Neuronal stem cell (in vitro differentiated cells): Measurements from ENCODE around the gene JOSD2.
A peak's percentile ranks its signal among the peaks of the same experiment; 100 is the strongest.

Experiments
- DNase-seq: peaks from one replicate; pipeline ENCODE4 v3.0.0-alpha.2; 2013; ENCODE audit warnings: low spot score
- H2AFZ ChIP-seq: one replicate; pipeline ENCODE4 v1.6.1; 2013; ENCODE audit warnings: mild to moderate bottlenecking, low read length, inconsistent platforms
- H2AK5ac ChIP-seq: 2 replicates; pipeline ENCODE4 v1.6.1; 2013; ENCODE audit warnings: low read depth, mild to moderate bottlenecking, inconsistent platforms, low read length, moderate library complexity, mixed read lengths
- H2BK120ac ChIP-seq: 2 replicates; pipeline ENCODE4 v1.6.1; 2013; ENCODE audit warnings: low read depth, mild to moderate bottlenecking, inconsistent platforms, low read length, moderate library complexity, mixed read lengths
- H2BK12ac ChIP-seq: one replicate; pipeline ENCODE4 v1.6.1; 2013; ENCODE audit warnings: low read length, inconsistent platforms
- H2BK15ac ChIP-seq: 2 replicates; pipeline ENCODE4 v1.6.1; 2013; ENCODE audit warnings: mild to moderate bottlenecking, low read length, inconsistent platforms, mixed read lengths
- H2BK5ac ChIP-seq: one replicate; pipeline ENCODE4 v1.6.1; 2013; ENCODE audit warnings: inconsistent platforms, mild to moderate bottlenecking, low read length, moderate library complexity
- H3K14ac ChIP-seq: one replicate; pipeline ENCODE4 v1.6.1; 2013; ENCODE audit warnings: low read length, inconsistent platforms
- H3K18ac ChIP-seq: 2 replicates; pipeline ENCODE4 v1.6.1; 2013; ENCODE audit warnings: low read length, inconsistent platforms
- H3K23ac ChIP-seq: 2 replicates; pipeline ENCODE4 v1.6.1; 2013; ENCODE audit warnings: low read depth, mild to moderate bottlenecking, mixed read lengths, low read length, inconsistent platforms; ENCODE audit not compliant: poor library complexity
- H3K27ac ChIP-seq: replicated peaks from 3 replicates; pipeline ENCODE4 v1.5.1; 2013; ENCODE audit warnings: low read length, inconsistent platforms
- H3K27me3 ChIP-seq, 3 experiments: 2 replicates each; pipeline ENCODE4 v1.6.1; 2013; ENCODE audit warnings: low read length in 3 of 3, mild to moderate bottlenecking in 2 of 3, inconsistent platforms in 1 of 3, low read depth in 1 of 3, mixed read lengths in 1 of 3, moderate library complexity in 1 of 3; ENCODE audit not compliant: control insufficient read depth in 3 of 3, insufficient read depth in 3 of 3
- H3K36me3 ChIP-seq, 2 donors: replicated peaks in 1 of 2; 2 replicates each; pipeline ENCODE4 v1.6.1; 2013; ENCODE audit warnings: low read length in 2 of 2; ENCODE audit not compliant: control insufficient read depth in 2 of 2, insufficient read depth in 2 of 2
- H3K4ac ChIP-seq: 2 replicates; pipeline ENCODE4 v1.6.1; 2013; ENCODE audit warnings: inconsistent platforms, mild to moderate bottlenecking, low read length, moderate library complexity
- H3K4me1 ChIP-seq, 2 donors: 1 replicate in 1 of 2; 2 replicates in 1 of 2; pipeline ENCODE4 v1.6.1; 2013; ENCODE audit warnings: low read length in 2 of 2, low read depth in 1 of 2; ENCODE audit not compliant: control insufficient read depth in 2 of 2, insufficient read depth in 1 of 2
- H3K4me2 ChIP-seq: one replicate; pipeline ENCODE4 v1.6.1; 2013; ENCODE audit warnings: mild to moderate bottlenecking, low read length, inconsistent platforms; ENCODE audit not compliant: insufficient read depth, poor library complexity, severe bottlenecking
- H3K4me3 ChIP-seq, 2 donors: 2 replicates each; pipeline ENCODE4 v1.5.1; 2013; ENCODE audit warnings: low read length in 2 of 2, mild to moderate bottlenecking in 2 of 2, inconsistent platforms in 1 of 2, moderate library complexity in 1 of 2
- H3K79me1 ChIP-seq: one replicate; pipeline ENCODE4 v1.6.1; 2013; ENCODE audit warnings: low read depth, mild to moderate bottlenecking, inconsistent platforms, low read length, moderate library complexity
- H3K9ac ChIP-seq: one replicate; pipeline ENCODE4 v1.6.1; 2013; ENCODE audit warnings: mild to moderate bottlenecking, low read depth, low read length, inconsistent platforms; ENCODE audit not compliant: poor library complexity
- H3K9me3 ChIP-seq, 2 donors: replicated peaks in 1 of 2; 2 replicates each; pipeline versions ENCODE3 to v1.6.1; 2013; ENCODE audit warnings: low read length in 2 of 2, mild to moderate bottlenecking in 2 of 2, inconsistent platforms in 1 of 2, low read depth in 1 of 2, mixed read lengths in 1 of 2, moderate library complexity in 1 of 2; ENCODE audit not compliant: control insufficient read depth in 2 of 2, insufficient read depth in 1 of 2
- H4K8ac ChIP-seq: one replicate; pipeline ENCODE4 v1.6.1; 2013; ENCODE audit warnings: low read depth, mild to moderate bottlenecking, inconsistent platforms, low read length, moderate library complexity
- H4K91ac ChIP-seq: one replicate; pipeline ENCODE4 v1.6.1; 2013; ENCODE audit warnings: low read length, low read depth, mild to moderate bottlenecking, inconsistent platforms; ENCODE audit not compliant: poor library complexity
- WGBS, 2 donors: extraction: QIAGEN DNeasy Blood & Tissue Kit; methylation state at CpG; one replicate each; pipeline ENCODE4 v1.1.7; 2013; ENCODE audit warnings: missing lambda C conversion rate in 2 of 2, mixed read lengths in 1 of 2; ENCODE audit not compliant: insufficient read length in 2 of 2, insufficient replicate concordance in 1 of 2; ENCODE audit errors: extremely low coverage in 2 of 2; 5-methylcytosine and 5-hydroxymethylcytosine counted together

Gene JOSD2

DNA sequence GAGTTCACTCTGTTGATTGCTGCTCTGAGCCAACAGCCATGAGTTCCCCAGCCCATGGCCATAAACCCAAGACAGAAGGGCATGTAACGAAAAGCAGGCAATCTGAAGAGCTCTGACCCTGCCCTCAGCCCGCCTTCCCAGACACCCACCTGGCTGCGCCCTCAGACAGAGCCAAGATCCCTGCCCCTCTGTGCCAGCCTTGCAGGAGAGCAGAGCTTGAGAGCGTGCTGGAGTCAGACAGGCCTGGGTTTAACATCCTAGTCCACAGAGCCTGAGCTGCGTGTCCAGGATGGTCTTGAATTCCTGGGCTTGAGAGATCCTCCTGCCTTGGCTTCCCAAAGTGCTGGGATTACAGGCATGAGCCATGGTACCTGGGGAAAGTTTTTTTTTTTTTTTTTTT, 53.7 kb downstream of the JOSD2 start:
- Histone ChIP-seq H3K23ac (peak overlapping the region; percentile 52), H3K4me1 (peaks cover 0 to 5% of the 10 kb centered on the region in 2 donors), H3K27me3 (peaks cover 0 to 3% (median 0%) of the 10 kb centered on the region in 3 experiments), H2BK12ac (no peak overlapping the region), H2BK5ac (no peak overlapping the region), H2AK5ac (peak overlapping the region; percentile 83), H3K9ac (no peak overlapping the region), H3K4me3 (no peak overlapping the region), H3K4ac (no peak overlapping the region), H3K4me2 (no peak overlapping the region), H3K27ac (no peak overlapping the region), H2BK120ac (no peak overlapping the region), H3K36me3 (no peaks in the 10 kb centered on the region), H2AFZ (no peak overlapping the region), H3K9me3 (no peaks in the 10 kb centered on the region), H3K14ac (no peak overlapping the region), H2BK15ac (no peak overlapping the region), H3K18ac (no peak overlapping the region), H4K8ac (no peak overlapping the region), H3K79me1 (peaks cover 2% of the 10 kb centered on the region), H4K91ac (peak overlapping the region; percentile 8)
- WGBS, 2 donors = no CpG with 5 or more reads among the region's 5 CpGs
- no peak for DNase-seq
